Activated CD8-positive, alpha-beta memory T cell treated with anti-CD3 and anti-CD28 coated beads for 48 hours (primary cell): ENCODE results near the gene SNAI1.
"Not testable (repeated sequence)": the region's sequence is repeated elsewhere in the genome, so short reads cannot be mapped to it uniquely, and the experiment has no call there.

Experiments
- DNase-seq, 3 experiments: peaks; one replicate each; pipeline ENCODE4 v3.0.0-alpha.2; 2020; ENCODE audit warnings: low read depth in 2 of 3, low spot score in 2 of 3

The SNAI1 gene

DNA sequence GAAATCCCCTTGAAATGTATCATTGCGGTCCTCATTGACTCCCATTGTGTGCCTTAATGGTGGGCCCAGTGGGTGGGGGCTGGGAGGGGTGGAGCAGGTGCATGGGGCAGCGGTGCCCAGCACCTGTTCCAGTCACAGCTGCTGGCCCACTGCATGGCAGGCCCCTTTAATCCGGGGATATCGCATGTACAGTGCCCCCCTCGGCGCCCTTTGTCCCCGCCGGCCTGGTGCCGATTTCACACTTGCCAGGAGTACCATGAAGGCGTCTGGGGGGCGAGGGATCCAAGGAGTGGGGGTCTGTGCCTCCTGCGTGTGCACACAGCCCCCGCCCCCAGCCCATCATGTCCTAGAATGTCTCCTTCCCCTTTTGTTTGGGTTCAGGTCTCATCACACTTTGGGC, 2.8 kb downstream of the SNAI1 start:
- no peak for DNase-seq

DNA sequence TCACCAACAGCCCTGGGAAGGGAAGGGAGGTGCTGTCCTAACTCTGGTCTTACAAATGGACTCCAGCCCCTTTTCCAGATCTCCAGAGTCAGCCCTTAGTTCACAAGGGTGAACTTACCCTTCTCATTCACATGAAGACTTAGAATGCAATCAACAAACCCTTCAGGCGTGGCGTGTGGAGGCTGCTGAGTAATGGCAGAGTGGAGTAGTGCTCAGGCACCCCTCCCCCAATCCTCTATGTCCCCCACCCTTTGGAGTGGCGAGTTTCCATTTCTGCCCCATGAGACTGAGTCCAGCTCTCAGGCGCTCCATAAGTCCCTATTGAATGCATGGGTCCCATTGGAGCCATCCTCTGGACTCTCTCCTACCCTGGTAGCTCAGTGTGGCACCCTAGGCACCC, 3.3 kb downstream of the SNAI1 start:
- DNase-seq = no peak

DNA sequence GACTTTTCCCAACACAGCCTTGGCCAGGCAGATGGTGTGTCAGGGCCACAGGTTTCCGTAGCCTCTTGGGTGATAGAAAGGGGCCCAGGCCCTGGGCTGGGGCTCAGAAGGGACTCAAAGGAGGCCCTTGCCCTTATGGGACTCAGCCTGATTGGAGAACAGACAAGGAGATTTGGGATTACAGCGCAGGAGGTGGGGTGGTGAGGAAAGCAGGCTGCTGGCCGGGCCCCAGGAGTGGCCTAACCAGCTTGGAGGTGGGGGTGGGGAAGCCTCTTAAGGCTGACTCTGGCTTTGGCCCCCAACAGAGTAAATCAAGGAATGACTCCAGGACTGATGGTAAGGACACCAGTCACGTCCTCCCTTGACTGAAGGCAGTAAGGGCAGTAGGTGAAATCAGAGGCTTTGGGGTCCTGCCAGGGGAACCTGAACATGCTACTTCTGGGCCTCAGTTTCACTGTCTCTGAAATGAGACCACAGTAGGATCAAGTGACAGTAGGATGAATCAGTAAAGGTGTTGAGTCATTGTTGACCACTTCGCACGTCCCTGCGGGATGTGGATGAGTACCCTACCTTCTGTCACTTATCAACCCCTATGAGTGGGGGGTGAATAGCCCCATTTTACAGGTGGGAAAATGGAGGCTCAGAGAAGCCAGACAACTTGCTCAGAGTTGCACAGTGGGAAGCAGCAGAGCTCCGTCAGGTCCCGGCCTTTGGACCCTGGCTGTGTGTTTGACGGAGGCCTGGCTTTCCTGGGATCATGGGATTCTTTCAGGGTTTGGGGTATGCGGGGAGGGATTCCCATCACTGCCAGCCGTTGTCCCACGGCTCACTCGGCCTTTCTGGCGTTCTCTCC, 4.5 kb downstream of the SNAI1 start:
- DNase-seq = no peak

DNA sequence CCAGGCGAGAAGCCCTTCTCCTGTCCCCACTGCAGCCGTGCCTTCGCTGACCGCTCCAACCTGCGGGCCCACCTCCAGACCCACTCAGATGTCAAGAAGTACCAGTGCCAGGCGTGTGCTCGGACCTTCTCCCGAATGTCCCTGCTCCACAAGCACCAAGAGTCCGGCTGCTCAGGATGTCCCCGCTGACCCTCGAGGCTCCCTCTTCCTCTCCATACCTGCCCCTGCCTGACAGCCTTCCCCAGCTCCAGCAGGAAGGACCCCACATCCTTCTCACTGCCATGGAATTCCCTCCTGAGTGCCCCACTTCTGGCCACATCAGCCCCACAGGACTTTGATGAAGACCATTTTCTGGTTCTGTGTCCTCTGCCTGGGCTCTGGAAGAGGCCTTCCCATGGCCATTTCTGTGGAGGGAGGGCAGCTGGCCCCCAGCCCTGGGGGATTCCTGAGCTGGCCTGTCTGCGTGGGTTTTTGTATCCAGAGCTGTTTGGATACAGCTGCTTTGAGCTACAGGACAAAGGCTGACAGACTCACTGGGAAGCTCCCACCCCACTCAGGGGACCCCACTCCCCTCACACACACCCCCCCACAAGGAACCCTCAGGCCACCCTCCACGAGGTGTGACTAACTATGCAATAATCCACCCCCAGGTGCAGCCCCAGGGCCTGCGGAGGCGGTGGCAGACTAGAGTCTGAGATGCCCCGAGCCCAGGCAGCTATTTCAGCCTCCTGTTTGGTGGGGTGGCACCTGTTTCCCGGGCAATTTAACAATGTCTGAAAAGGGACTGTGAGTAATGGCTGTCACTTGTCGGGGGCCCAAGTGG, 5.3 kb downstream of the SNAI1 start:
- DNase-seq = no peak

DNA sequence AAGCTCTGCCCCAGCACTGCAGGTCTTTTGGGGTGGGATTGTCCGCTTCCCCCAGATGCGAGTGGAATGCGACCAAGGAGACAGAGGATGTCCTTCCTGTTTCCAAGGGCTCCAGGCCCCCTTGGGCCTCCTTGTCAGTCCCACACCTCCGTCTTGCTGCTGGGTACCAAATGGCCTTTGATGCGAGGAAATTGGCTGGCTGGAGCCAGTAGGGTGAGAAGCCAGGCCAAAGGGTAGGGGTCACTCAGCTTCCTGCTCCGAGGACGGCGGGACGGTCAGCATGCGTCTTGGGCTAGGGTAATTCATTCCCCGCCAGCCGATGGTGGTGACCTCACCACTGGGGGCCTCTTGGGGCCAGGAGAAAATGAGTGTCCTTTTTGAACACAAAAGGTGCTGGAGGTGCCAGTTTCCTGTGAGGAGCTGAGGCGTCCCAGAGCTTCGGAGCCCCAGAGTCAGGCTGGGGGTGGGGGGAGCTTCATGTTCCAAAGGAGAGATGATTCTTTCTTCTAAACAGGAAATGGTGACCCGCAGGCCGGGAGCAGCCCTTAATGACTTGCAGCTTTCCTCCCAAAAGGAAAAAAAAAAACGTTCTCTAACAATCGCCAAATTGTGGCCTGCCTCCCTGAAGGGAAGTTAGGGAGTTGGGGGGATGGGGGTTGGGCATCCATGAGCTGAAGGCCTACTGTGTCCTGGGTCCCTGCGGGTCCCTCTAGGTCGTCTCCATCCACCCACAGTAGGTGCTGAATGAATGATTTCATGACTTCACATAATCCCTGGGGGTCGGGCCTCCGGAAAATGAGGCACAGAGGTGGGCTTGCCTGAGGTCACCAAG, 6.7 kb downstream of the SNAI1 start:
- no peak for DNase-seq

DNA sequence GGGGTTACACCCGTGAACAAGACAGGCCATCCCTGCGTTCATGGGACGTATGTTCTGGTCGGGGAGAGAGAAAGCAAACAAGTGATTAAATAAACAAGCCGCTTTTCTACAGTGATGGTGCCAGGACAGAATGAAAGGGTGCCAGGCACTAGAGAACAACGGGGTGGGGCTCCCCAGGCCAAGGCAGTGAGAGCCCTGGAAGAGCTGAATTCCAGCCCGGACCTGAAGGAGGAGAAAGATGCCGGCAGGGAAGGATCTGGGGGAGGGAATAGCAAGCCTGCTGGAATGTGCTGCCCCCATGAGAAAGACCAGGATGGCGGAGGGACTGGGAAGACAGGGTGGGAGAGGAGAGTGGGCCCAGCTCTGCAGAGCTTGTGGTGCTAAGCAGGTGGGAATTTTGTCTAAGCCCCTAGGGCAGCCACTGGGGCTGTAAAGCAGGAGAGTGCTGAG, 7.5 kb downstream of the SNAI1 start:
- DNase-seq = no peak

DNA sequence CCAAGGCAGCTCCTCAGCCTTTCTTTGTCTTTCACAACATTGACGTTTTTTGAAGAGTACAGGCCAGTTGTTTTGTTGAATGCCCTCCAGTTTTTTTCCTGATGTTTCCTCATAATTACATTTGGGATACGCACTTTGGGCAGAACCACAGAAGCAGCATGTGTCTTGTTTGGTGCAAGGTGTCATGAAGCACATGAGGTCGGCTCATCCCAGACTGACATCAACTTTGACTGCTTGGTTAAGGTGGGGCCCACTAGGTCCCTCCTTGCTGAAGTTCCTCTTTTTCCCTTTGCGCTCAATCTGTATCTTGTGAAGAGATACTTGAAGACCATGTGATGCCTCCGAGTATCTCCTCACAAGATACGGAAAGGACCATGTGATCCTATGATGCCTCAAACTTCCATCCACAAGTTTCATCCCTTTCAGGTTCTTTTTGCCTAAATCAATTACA, 10.5 kb downstream of the SNAI1 start:
- no peak for DNase-seq

DNA sequence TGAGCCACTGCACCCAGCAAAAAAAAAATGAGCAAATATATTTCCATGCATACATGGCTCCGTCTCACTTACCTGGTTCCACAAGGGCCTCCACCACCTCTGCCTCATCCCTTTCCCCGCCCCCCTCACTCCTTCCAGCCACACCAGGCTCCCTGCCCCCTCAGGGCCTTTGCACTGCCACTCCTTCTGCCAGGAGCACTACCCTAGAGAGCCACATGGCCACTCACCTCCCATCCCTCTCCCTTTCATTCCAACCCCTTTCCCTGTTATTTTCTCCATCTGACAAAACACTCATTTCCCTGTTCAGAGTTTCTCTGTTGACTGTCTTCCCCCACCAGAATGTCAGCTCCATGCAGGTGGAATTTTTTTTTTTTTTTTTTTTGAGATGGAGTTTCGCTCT, 12.8 kb downstream of the SNAI1 start:
- no peak for DNase-seq

DNA sequence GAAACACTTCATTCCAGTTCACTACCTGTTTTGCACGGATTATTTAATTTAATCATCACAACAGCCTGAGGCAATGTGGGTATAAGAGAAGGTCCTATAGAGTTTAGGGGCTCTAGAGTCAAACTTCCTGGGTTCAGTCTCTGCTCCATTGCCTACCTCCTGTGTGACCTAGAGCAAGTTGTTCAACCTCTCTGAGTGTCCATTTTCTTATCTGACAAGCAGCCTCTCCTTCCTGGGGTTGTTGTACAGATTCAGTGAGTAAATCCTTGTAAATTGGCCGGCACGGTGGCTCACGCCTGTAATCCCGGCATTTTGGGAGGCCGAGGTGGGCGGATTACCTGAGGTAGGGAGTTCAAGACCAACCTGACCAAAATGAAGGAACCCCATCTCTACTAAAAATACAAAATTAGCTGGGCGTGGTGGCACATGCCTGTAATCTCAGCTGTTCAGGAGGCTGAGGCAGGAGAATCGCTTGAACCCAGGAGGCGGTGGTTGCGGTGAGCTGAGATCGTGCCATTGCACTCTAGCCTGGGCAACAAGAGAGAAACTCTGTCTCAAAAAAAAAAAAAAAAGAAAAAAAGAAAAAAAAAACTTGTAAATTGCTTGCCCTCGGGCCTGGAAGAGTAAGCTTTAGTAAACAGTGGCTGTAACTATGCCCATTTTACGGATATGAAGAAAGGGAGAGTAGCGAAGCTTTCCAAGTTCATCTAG, 15.9 kb downstream of the SNAI1 start:
- not testable (repeated sequence) for DNase-seq

DNA sequence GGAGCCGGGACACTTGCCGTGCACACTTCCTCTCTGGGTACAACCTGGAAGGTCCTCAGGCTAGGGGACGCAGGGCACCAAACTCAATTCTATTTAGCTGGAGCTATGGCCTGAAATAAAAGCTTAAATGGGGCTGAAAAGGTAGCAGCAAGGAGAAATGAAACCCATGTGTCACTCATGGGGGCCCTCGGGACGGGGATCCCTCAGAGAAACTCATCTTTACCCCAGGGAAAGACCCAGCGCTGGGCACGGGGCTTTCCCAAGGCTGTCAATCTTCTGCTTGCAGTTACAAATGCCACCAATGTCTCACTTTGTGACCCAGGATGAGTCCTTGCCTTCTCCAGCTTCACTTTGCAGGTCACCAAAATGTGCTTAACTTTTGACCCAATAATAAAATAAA, 16.5 kb downstream of the SNAI1 start:
- DNase-seq = peak in 1 of 3 experiments; percentile 36

DNA sequence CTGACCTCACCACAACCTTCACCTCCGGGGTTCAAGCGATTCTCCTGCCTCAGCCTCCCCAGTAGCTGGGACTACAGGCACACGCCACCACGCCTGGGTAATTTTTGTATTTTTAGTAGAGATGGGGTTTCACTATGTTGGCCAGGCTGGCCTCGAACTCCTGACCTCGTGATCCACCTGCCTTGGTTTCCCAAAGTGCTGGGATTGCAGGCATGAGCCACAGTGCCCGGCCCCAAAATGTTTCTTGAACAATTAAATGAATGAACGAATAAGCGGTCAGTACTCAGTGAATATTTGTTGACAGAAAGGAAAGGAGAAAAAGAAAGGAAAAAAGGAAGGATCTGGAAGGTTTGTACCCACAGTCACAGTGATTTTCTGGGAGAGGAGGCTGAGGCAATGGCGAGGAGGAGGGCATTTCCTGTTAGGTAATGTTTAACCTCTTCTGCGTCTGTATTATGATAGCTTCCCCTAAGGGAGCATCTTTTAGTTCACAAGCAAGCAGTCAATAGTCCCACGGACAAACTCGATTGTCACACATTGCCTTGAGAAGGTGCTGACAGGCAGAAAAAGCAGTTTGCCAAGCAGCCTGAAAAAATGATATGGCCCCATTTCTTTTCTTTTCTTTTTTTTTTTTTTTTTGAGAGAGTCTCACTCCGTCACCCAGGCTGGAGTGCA, 17.9 kb downstream of the SNAI1 start:
- not testable (repeated sequence) for DNase-seq

DNA sequence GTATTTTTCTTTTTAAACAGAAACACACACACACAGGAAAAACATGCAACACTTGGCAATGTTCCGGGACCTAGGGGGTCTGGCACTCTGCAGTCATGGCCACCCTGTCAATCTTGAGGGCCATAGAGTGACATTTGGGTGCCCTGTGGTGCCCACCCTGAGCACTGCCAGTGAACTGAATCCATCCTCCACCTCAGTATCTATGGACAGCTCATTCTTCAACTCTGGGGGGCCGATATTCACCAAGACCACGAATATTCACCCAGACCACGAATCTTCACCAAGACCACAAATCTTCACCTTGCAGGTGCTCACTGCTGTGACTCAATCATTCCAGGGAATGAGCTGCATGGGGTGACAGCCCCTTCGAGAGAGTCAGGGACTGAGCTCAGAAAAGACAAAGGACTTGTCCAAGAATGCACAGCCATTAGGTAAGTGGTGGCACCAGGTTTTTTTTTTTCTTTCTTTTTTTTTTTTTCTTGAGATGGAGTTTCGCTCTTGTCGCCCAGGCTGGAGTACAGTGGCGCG, 19.1 kb downstream of the SNAI1 start:
- DNase-seq = no peak

DNA sequence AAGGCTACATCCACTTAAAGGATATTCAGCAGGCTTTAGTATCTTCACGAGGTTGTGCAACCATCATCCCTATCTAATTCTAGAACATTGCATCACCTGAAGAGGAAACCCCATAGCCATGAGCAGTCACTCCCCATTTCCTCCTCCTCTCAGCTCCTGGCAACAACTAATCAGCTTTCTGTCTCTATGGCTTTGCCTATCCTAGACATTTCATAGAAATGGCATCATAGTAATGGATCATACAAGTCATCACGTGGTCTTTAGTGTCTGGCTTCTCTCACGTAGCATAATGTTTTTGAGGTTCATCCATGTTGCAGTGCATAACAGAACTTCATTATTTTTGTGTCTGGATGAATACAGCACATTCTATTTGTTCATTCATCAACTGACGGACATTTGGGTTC, 20.5 kb downstream of the SNAI1 start:
- no peak for DNase-seq

DNA sequence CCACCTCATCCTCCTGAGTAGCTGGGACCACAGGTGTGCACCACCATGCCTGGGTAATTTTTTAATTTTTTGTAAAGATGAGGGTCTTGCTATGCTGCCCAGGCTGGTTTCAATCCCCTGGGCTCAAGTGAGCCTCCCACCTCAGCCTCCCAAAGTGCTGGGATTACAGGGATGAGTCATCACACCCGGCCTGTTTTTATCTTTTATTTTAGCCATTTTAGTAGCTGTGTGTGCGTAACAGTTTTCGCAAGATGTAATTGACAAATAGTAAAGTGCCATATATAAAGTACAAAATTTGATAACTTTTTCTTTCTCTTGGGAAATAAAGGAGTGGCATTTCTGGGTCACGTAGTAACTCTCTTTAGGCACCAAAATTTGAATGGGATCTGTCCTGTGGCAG, 21.4 kb downstream of the SNAI1 start:
- no peak for DNase-seq

DNA sequence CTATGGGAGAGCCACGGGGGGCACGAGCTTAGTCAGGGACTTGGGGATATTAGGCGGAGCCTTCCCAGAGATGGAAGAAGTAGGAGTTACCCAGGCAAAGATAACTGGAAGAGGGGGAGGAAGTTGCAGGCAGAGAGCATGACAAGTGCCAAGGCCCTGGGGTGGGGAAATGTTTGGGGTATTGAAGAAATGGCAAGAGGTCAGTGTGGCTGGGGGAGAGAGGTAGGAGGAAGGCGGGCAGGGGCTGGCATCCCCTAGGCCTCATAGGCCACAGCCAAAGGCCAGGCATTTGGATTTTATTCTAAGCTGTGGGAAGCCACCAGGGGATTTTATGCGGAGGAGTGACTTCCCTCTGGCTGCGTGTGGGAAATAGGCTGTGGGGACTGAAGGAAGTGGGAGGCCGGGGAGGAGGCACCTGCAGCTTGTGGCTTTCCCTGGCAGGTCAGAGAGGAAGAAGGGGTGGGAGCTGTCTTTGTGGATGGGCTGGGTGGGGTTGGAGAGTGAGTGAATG, 22.7 kb downstream of the SNAI1 start:
- no peak for DNase-seq

DNA sequence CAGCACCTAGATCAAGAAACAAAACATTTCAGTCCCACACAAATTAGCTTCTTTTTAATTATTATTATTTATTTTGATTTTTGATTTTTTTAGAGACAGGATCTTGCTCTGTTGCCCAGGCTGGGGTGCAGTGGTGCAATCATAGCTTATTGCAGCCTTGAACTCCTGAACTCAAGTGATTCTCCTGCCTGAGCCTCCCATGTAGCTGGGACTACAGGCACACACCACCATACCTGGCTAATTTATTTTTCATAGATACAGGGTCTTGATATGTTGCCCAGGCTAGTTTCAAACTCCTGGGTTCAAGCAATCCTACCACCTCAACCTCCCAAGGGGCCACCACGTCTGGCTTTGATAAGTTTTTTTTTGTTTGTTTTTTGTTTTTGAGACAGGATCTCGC, 24.6 kb downstream of the SNAI1 start:
- no peak for DNase-seq

DNA sequence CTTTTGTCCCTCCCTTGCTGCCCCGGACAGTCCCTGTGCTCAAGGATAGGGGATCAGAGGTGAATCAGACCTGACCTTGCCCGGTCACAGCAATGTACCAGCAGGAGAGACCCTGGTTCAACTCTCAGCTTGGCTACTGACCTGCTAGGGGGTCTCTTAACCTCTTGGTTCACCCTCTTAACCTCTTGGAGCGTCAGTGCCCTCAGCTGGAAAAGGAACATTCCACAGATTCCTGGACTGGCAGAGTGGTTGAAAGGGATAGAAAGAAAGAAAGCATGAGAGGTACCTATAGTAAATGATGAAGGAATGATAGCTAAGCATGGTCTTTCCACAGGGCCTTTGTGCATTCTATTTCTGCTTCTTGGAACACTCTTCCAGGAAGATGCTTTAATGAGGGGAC, 25.2 kb downstream of the SNAI1 start:
- DNase-seq = no peak

DNA sequence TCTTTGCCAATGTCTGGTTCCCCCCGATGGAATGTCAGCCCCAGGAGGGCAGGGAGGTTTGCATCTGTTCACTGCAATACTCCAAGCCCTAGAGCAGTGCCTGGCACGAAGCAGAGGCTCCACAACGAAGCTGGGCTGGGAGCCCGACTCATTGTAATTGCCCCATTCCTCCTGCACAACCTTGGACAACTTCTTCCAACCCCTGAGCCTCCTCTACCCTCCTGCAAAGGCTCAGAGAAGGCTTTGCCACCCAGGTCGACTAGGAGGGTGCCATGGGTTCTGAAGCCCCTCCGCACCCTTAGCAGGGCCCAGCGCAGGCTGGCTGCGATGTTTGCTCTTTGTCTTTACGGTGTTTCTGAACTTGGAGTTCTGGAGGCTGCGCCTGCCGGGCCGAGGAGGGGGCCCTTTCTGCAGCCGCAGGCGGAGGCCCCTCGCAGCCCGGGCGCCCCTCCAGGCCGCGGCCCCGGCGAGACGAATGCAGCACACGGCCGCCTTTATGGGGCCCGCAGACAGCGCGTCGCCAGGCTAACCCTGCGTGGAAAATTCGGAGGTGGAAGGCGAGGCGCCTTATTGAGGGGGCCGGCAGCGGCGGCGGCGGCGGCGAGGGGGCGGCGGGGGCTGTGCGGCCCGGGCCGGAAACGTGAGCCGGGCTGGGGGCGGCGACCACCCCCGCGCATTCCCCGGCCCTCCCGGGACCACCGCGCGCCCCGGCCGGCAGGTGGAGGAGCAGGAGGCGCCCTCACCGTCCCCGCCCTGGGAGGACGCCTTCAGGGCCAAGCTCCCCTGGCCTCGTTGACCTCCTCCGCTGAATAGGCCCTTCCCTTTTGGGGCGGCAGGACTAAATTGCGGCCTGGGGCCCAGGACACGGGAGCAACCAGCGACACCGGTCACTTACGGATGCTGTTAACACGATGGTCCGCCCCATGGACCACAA, 27.0 kb downstream of the SNAI1 start:
- no peak for DNase-seq

DNA sequence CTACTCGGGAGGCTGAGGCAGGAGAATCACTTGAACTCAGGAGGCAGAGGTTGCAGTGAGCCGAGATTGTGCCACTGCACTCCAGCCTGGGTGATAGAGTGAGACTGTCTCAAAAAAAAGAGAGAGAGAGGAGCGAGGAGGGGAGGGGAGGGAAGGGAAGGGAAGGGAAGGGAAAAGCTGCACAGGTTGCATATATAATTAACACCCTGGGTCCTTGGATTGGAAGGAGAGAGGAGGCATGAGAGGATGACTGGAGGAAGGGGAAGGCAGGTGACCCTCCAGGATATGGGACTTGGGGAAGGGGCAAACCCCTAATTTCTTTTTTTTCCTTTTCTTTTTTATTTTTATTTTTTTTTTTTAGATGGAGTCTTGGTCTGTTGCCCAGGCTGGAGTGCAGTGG, 28.8 kb downstream of the SNAI1 start:
- not testable (repeated sequence) for DNase-seq
